ENCODE measurements around the gene CMTM4.

CMTM4 gene

DNA sequence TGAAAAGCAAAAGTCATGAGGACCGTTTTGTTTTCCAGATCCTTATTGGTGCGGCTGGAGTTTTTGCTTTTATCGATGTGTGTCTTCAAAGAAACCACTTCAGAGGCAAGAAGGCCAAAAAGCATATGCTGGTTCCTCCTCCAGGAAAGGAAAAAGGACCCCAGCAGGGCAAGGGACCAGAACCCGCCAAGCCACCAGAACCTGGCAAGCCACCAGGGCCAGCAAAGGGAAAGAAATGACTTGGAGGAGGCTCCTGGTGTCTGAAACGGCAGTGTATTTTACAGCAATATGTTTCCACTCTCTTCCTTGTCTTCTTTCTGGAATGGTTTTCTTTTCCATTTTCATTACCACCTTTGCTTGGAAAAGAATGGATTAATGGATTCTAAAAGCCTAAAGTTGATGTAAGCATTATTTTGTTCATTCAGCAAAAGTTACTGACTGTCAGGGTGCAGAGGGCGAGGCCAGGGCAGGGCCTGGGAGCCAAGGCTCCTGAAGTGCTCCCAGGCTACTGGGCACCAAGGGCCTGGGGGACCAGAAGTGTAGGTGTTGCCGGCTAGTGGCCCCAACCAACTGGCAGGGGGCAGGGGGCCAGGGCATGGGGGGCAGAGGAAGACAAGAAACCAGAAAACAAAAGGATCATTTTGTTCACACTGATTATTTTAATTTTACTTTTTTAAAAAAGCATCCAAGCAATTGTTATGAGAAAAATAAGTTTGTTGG lies 108.5 kb downstream of the CMTM4 start:
- Mint-ChIP-seq H3K4me3 (peak overlapping the region; percentile 22), H3K4me1 (peaks cover 14% of the 10 kb centered on the region), H3K9me3 (no peaks in the 10 kb centered on the region), H3K27me3 (peaks cover 3% of the 10 kb centered on the region), H3K36me3 (peaks cover 2% of the 10 kb centered on the region), H3K27ac (no peak overlapping the region)
- no peak for ATAC-seq (ENCODE audit: low read depth)
- no peak for DNase-seq (ENCODE audit: low spot score in 2 of 2)

DNA sequence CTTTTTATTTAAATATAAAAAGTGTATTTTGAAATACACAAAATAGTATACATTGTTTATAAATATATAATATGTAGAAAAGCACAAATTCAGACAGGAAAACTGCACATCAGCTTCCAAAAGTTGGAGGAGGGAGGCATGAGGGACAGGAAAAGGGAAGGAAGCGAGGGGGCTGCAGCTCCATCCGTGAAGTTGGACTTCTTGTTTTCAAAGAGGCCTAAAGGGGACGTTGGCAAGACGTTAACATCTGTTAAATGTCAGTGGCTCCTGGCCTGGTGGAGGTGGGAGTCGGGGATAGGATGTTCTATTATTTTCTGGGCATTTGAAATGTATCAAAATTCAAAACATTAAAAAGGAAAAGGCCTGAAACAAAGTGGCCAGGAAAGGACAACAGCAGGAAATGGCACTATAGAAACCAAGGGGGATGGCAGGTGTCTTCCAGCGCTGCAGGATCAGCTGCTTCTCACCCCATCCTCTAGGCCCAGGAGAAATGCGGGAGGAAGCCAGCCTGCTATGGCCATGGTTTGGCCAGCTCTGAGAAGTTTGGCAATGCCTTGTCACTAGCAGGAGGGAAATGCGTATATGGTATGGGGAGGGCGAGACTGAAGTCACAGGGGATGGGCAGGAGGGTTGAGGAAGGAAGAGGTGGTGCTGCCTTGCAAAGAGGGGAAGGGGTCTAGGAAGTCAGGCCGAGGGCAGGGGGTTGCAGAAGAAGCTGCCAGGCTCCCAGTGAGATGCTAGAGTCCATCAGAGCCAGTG lies 110.9 kb downstream of the CMTM4 start:
- ATAC-seq (ENCODE audit: low read depth) (no peak), DNase-seq (ENCODE audit: low spot score in 2 of 2) (no peak)
- H3K27me3 Mint-ChIP-seq, result peaks cover 4% of the 10 kb centered on the region
- peaks cover 14% of the 10 kb centered on the region for H3K4me1 Mint-ChIP-seq
- peaks cover 1% of the 10 kb centered on the region for H3K36me3 Mint-ChIP-seq
- H3K4me3 Mint-ChIP-seq, result no peak overlapping the region
- H3K9me3 Mint-ChIP-seq, result peaks cover 4% of the 10 kb centered on the region
- no peak overlapping the region for H3K27ac Mint-ChIP-seq

DNA sequence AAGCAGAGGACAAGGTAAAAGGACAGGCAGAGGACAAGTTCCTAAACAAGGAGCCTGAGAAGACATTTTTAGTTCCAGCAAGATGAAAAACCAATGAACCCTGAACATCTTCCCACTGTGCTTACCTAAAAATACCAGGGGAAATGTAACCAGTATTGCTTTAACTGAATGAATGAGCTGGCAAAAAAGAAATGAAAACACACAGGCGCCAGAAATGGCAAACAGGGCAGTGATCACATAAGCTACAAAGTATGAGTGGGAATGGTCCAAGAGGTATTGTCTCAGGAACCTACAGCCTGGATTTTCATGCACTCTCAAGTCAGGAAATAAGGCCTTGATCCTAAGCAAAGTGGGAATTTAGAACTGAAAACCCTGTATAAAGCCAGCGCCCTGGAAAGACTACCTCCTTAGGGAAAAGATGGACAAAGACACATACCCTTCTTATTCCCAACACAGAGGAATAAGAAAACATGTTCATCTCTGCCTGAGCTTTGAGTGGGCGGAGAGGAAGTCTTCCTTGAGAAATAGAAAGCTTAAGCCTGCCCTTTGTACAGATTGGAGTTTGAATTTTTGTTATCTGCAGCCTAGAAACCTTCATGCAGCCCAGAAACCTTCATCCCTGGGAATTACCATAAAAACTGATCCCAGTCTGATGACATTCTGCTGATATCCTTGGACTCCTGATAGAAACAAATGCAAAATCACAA lies 115.1 kb downstream of the CMTM4 start:
- ATAC-seq (ENCODE audit: low read depth) (no peak), DNase-seq (ENCODE audit: low spot score in 2 of 2) (no peak)
- Mint-ChIP-seq H3K27me3 (peaks cover 24% of the 10 kb centered on the region), H3K4me1 (peaks cover 12% of the 10 kb centered on the region), H3K4me3 (no peak overlapping the region), H3K9me3 (peaks cover 4% of the 10 kb centered on the region), H3K27ac (no peak overlapping the region), H3K36me3 (peaks cover 1% of the 10 kb centered on the region)

DNA sequence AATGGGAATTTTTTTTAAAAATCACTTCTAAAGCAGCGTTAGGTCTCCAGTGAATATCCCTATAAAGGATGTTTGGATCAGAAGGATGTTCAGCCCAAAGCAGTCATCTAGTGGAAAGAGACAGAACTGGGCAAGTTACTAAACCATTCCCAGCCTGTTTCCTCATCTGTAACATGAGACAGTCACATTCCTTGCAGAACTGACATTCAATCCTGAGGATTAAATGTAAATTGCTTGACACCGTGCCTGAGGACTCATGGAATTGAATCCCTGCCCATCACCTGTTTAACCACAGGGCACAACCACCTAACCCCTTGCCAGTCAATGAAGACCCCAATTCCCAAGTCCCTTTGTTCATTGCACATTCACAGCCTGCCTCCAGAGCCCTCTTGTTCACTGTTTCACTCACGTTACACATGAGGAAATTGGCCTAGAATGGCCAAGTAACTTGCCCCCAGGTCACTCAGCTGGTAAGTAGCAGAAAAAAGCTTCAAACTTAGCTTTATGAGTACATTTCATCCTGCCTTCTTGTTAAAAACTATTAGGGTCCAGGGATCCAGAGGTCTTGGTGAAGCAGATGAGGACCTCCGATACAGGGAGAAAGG lies 115.8 kb downstream of the CMTM4 start:
- Mint-ChIP-seq H3K4me3 (no peak overlapping the region), H3K27ac (no peak overlapping the region), H3K9me3 (peaks cover 4% of the 10 kb centered on the region), H3K36me3 (peaks cover 1% of the 10 kb centered on the region), H3K27me3 (peaks cover 22% of the 10 kb centered on the region), H3K4me1 (peaks cover 9% of the 10 kb centered on the region)
- DNase-seq (ENCODE audit: low spot score in 2 of 2) (no peak), ATAC-seq (ENCODE audit: low read depth) (no peak)

DNA sequence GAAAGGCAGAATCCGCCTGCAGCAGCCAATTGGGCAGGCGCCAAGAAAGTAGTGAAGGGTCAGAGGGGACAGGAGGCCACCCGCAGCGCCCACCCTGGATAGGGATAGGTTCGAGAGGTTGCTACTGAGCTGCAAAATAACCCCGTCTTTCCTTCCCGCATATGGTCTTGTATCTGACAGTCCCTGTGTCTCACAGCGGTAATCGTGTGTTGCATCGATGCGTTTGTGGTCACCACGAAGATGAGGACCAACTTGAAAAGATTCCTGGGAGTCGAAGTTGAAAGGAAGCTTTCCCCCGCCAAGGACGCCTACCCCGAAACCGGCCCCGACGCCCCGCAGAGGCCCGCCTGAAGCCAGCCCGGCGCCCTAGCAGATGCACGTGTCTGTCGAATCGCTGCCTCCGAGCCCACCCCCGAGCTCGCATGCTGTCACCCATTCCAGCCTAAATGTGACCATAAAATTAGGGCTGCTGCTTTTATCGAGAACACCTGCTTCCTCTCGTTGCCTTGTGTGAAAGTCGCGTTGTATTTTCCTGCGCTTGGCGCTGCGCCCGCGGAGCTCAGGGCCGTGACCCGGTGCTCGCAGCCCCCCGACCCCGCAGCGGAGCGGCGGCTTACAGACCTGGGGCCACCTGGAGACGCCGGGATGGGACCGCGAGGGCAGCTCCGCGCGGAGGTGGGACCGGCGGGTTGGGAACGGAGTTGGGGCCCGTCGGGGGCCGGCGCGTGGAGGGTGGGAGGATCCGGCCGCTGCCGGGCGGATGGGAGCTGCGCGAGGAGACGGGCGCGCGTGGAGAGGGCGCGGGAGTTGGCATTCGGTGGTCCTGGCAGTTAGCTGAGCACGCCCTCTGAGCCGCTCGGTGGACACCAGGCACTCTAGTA lies 117.7 kb downstream of the CMTM4 start, which contains the start of gene CMTM2:
TSS of gene CMTM2 (plus strand) at position 813 of the 881 bp plus-strand sequence. CDS start 145 bp downstream, outside the sequence.
- peaks cover 4% of the 10 kb centered on the region for H3K9me3 Mint-ChIP-seq
- peaks cover 8% of the 10 kb centered on the region for H3K4me1 Mint-ChIP-seq
- H3K27ac Mint-ChIP-seq, result no peak within 1 kb of the TSS
- peak in 1 of 2 donors; percentile 20 for DNase-seq (ENCODE audit: low spot score in 2 of 2)
- peaks cover 25% of the 10 kb centered on the region for H3K27me3 Mint-ChIP-seq
- H3K36me3 Mint-ChIP-seq, result peaks cover 1% of the 10 kb centered on the region
- peak within 1 kb of the TSS; percentile 65 for H3K4me3 Mint-ChIP-seq
- peak; percentile 22 for ATAC-seq (ENCODE audit: low read depth)

DNA sequence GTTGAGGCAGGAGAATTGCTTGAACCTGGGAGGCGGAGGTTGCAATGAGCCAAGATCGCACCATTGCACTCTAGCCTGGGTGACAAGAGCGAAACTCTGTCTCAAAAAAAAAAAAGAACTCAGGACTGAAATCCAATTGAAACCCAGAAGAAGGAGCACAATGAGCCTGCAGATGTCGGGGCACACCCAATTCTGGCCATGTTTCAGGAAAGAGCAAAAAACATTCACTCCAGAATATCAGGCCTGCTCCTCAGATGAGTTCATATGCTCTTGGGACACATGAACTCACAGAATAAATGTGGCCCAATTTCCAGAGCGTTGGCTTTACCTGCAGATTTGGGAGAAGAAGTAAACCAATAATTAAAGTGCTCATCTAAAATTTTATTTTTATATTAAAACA lies 120.2 kb downstream of the CMTM4 start:
- no peak overlapping the region for H3K27ac Mint-ChIP-seq
- no peak overlapping the region for H3K4me3 Mint-ChIP-seq
- H3K9me3 Mint-ChIP-seq, result no peaks in the 10 kb centered on the region
- DNase-seq (ENCODE audit: low spot score in 2 of 2) (no peak), ATAC-seq (ENCODE audit: low read depth) (no peak)
- peaks cover 25% of the 10 kb centered on the region for H3K27me3 Mint-ChIP-seq
- H3K36me3 Mint-ChIP-seq, result no peaks in the 10 kb centered on the region
- H3K4me1 Mint-ChIP-seq, result peaks cover 10% of the 10 kb centered on the region

DNA sequence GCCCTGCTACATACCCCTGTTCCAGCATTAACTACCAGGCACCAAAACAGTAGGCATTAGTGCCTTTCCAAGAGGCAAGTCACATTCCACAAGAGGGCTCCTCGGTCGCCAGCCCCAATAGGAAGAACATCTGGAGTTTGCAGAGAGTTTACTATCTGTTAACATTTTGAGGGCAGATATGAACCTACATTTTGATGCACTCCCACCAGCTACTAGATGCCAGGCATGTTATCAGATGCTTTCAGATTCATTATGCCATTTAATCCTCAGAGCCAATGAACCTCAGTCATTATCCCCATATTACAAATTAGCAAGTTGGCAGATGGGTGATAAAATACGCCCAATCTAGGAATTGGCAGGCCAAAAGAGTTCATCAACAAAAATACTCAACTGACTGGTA lies 121.5 kb downstream of the CMTM4 start:
- Mint-ChIP-seq H3K4me3 (no peak overlapping the region), H3K27ac (no peak overlapping the region)

DNA sequence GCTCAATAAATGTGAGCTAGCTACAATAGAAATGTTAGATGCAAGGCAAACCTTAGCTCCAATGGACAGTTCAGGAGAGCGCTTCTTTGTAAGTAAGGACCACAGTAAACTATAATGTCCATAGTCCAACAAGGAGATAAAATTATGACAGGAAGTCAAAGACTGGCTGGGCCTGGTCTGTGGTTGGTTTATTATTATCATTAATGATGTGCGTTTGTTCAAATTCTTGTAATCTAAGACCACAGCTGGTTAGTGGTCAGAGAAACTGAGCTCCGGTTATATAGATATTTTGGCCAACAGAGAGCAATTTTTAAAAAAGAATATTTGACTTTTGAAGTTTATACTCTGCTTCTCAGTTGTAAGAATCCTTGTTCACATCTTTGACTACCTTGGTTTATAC lies 122.0 kb downstream of the CMTM4 start:
- Mint-ChIP-seq H3K36me3 (no peaks in the 10 kb centered on the region), H3K27me3 (peaks cover 20% of the 10 kb centered on the region), H3K27ac (no peak overlapping the region), H3K9me3 (no peaks in the 10 kb centered on the region), H3K4me3 (no peak overlapping the region), H3K4me1 (peaks cover 10% of the 10 kb centered on the region)
- DNase-seq (ENCODE audit: low spot score in 2 of 2) (no peak), ATAC-seq (ENCODE audit: low read depth) (no peak)

More for the DNA sequence above, 121.5 kb downstream of the CMTM4 start:
- Mint-ChIP-seq H3K9me3 (no peaks in the 10 kb centered on the region), H3K4me1 (peaks cover 10% of the 10 kb centered on the region), H3K36me3 (no peaks in the 10 kb centered on the region), H3K27me3 (peaks cover 23% of the 10 kb centered on the region)
- no peak for ATAC-seq (ENCODE audit: low read depth)
- no peak for DNase-seq (ENCODE audit: low spot score in 2 of 2)

DNA sequence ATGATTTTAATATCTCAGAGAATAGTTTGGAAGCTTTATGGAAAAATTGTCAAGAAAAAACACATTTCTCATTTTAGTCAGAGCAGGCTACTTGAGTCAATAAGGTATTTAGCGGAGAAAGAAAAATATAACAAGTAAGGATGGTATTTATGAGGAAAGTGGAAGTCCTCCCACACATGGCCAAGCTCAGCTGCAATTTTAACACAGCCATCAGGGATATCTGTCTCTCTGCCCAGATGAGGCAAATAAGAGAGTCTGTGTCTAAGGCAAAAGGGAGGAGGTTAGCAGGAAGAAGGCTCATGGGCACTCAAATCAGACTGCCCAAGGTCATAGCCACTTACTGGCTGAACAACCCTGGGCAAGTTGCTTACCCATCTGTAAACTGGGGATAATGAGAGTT lies 122.5 kb downstream of the CMTM4 start:
- H3K27ac Mint-ChIP-seq, result no peak overlapping the region
- no peak overlapping the region for H3K4me3 Mint-ChIP-seq
- ATAC-seq (ENCODE audit: low read depth) (no peak), DNase-seq (ENCODE audit: low spot score in 2 of 2) (no peak)
- peaks cover 10% of the 10 kb centered on the region for H3K4me1 Mint-ChIP-seq
- no peaks in the 10 kb centered on the region for H3K9me3 Mint-ChIP-seq
- H3K27me3 Mint-ChIP-seq, result peaks cover 20% of the 10 kb centered on the region
- H3K36me3 Mint-ChIP-seq, result no peaks in the 10 kb centered on the region

DNA sequence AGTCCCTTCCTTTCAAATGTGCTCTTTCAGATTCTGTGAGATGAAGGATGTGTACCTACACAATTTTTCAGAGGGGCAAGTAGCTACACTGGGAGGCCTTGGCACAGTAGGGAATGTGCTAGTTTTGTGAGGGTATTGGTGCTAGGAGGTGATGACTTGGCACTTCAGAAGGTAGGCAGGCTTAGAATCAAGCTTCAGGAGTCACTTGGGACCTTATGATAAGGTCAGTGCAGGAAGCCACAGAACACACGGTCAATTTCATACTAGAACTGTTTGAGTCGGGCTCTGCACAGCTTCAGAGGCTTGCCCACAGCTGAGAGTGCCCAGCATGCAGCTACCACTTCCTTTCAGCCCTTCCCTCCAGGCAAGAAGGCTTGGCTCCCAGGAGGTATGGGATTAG lies 124.2 kb downstream of the CMTM4 start:
- H3K4me3 Mint-ChIP-seq, result no peak overlapping the region
- peaks cover 2% of the 10 kb centered on the region for H3K36me3 Mint-ChIP-seq
- no peak for DNase-seq (ENCODE audit: low spot score in 2 of 2)
- no peak for ATAC-seq (ENCODE audit: low read depth)
- H3K27ac Mint-ChIP-seq, result no peak overlapping the region
- peaks cover 6% of the 10 kb centered on the region for H3K27me3 Mint-ChIP-seq
- H3K4me1 Mint-ChIP-seq, result peaks cover 2% of the 10 kb centered on the region
- no peaks in the 10 kb centered on the region for H3K9me3 Mint-ChIP-seq

DNA sequence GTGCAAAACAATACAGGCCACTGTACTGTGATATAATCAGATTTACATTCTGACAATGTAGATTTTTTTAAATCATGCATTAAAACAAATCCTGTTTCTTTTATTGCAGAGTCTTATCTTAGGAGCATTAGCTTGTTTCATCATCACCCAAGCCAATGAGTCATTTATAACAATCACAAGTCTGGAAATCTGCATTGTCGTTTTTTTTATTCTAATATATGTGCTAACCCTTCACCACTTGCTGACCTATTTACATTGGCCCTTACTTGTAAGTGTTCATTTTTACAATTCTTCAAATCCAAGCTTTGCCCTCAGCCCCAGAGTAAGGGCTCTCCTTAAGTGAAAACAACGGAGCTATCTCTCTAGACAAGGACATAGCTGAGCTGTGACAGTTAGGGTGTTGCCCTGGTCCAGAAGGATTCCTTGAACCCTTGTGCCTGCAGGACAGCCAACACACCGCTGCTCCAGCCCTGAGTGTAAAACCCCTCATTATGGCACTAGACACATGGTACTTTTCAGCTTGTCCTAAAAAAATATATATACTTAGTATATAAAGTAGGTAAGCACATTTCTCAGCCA lies 126.6 kb downstream of the CMTM4 start:
- Mint-ChIP-seq H3K9me3 (no peaks in the 10 kb centered on the region), H3K36me3 (peaks cover 11% of the 10 kb centered on the region), H3K4me1 (peaks cover 2% of the 10 kb centered on the region), H3K4me3 (no peak overlapping the region), H3K27ac (no peak overlapping the region), H3K27me3 (peaks cover 3% of the 10 kb centered on the region)
- DNase-seq (ENCODE audit: low spot score in 2 of 2), result no peak
- ATAC-seq (ENCODE audit: low read depth), result no peak

DNA sequence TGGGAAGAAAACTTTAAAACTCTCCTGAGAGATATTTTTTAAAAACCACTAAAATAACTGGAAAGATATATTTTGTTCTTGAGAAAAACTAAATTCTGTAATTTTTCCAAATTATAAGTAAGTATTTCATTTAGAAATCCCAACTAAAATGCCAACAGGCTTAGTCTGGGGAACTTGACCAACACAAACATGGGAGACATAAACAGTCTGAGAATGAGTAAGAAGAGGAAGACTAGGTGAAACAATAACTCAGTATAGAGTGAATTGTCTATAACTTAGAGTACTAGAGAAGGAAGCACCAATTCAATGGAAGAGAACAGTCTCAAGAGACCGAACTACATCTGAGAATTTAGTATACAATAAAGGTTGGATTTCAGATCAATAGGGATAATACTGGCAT lies 127.4 kb downstream of the CMTM4 start:
- H3K36me3 Mint-ChIP-seq, result peaks cover 13% of the 10 kb centered on the region
- peak overlapping the region; percentile 19 for H3K27ac Mint-ChIP-seq
- no peak overlapping the region for H3K4me3 Mint-ChIP-seq
- peaks cover 5% of the 10 kb centered on the region for H3K4me1 Mint-ChIP-seq
- H3K27me3 Mint-ChIP-seq, result no peaks in the 10 kb centered on the region
- no peak for DNase-seq (ENCODE audit: low spot score in 2 of 2)
- no peaks in the 10 kb centered on the region for H3K9me3 Mint-ChIP-seq
- no peak for ATAC-seq (ENCODE audit: low read depth)

DNA sequence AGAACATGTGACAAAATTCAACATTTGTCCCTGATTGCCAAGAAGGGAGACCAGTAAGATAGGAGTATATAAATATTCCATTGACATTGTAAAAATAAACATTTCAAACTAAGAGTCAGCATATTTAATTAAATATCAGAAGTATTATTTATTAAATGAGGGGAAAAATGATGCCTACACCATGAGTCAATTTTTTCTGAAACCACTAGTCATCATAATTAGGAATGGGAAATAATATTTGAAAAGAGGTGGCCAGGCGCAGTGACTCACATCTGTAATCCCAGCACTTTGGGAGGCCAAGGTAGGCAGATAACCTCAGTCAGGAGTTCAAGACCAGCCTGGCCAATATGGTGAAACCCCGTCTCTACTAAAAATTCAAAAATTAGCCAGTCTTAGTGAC lies 128.2 kb downstream of the CMTM4 start:
- H3K27me3 Mint-ChIP-seq, result no peaks in the 10 kb centered on the region
- no peak overlapping the region for H3K27ac Mint-ChIP-seq
- DNase-seq (ENCODE audit: low spot score in 2 of 2), result no peak
- H3K4me3 Mint-ChIP-seq, result no peak overlapping the region
- H3K9me3 Mint-ChIP-seq, result no peaks in the 10 kb centered on the region
- ATAC-seq (ENCODE audit: low read depth), result no peak
- H3K4me1 Mint-ChIP-seq, result peaks cover 5% of the 10 kb centered on the region
- peaks cover 13% of the 10 kb centered on the region for H3K36me3 Mint-ChIP-seq
